Measurements from ENCODE around the gene DCAF4L1.

DCAF4L1 gene

DNA sequence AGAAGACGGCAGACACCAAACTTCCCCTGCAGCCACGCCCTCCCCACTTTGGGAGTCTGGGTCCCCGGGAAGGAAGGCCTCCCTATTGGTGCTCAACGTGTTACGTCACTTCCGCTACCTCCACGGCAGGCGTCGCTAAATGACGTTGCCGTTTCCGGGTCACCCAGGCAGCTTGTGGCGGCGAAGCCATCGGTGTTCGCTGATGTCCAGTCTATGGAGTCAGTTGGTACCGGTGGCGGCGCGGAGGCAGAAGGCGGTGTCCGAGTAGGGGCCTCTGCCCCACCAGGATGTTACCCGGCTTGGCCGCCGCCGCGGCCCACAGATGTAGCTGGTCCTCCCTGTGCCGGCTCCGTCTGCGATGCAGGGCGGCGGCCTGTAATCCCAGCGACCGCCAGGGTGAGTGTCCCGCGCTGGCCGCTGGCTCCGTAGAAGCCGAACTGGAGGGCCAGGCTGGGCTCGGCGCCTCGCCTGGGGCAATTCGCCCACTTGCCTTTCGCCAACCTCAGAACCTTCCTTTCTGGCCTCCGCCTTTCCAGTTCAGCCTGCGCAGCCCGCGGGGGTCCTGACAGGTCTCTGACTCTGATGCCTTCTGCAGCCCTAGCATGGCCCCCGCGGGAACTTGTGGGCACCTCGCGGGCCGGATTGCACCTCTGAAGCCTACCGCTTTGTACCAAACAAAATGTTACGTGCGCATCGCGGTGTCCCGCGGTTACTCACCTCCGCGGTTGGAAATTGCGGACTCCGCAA, 9.0 kb downstream of the DCAF4L1 start, which contains the start of gene SLC30A9:
SLC30A9 (plus strand) TSS at position 166 of the 747 bp plus-strand sequence; CDS start at position 288, 122 bp downstream.
- no peaks in the 10 kb centered on the region for H3K9me3 ChIP-seq (ENCODE audit: control insufficient read depth, insufficient read depth, low read length)
- peak within 1 kb of the TSS; percentile 94 for H3K4me3 ChIP-seq (ENCODE audit: low read depth, low read length)
- peak within 1 kb of the TSS; percentile 78 for H3K27ac ChIP-seq (ENCODE audit: low read depth, low read length)

DNA sequence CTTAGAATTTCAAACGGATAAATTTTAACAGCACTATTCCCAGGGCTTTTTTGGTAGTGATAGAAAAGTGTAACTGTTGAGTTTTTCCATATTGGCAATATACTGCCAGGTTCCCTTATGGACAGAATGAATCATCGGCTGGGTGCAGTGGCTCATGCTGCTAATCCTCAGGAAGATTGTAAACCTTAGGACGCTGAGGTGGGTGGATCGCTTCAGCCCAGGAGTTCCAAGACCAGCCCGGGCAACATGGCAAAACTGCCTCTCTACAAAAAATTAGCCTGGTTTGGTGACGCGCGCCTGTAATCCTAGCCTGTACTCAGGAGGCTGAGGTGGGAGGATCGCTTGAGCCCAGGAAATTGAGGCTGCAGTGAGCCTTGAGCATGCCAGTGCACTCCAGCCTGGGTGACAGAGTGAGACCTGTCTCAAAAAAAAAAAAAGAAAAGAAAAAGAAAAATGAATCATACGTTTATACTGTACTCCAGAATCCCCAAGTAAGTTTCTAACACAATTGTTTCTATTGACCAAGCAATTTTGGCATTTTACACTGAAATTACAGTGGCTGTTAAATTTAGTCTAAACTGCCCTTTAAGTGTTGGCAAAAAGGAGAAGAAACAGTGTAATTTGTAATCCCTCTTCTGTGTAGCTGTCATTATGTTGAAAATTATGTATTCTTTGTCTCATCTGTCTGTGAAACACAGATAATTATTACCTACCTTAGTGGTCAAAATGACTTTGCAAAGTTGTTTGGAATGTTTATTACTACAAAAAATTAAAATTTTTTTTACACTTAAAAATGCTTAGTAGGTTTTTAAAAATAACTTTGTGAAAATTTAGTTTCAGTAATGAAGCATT, 10.6 kb downstream of the DCAF4L1 start:
- Histone ChIP-seq H3K9ac (ENCODE audit: low read depth, low read length) (no peak overlapping the region), H3K9me3 (ENCODE audit: control insufficient read depth, insufficient read depth, low read length) (no peaks in the 10 kb centered on the region), H3K36me3 (ENCODE audit: control insufficient read depth, insufficient read depth, low read length) (no peaks in the 10 kb centered on the region), H3K4me3 (ENCODE audit: low read depth, low read length) (peak overlapping the region; percentile 94), H3K4me1 (ENCODE audit: control insufficient read depth, insufficient read depth, low read length) (peaks cover 9% of the 10 kb centered on the region), H3K27me3 (ENCODE audit: control insufficient read depth, insufficient read depth, low read length) (no peaks in the 10 kb centered on the region), H3K27ac (ENCODE audit: low read depth, low read length) (no peak overlapping the region)

More for the DNA sequence above, 9.0 kb downstream of the DCAF4L1 start, which contains the start of gene SLC30A9:
- H3K9ac ChIP-seq (ENCODE audit: low read depth, low read length) = peak within 1 kb of the TSS; percentile 87
- H3K36me3 ChIP-seq (ENCODE audit: control insufficient read depth, insufficient read depth, low read length) = no peaks in the 10 kb centered on the region
- no peaks in the 10 kb centered on the region for H3K27me3 ChIP-seq (ENCODE audit: control insufficient read depth, insufficient read depth, low read length)
- H3K4me1 ChIP-seq (ENCODE audit: control insufficient read depth, insufficient read depth, low read length) = peaks cover 19% of the 10 kb centered on the region

DNA sequence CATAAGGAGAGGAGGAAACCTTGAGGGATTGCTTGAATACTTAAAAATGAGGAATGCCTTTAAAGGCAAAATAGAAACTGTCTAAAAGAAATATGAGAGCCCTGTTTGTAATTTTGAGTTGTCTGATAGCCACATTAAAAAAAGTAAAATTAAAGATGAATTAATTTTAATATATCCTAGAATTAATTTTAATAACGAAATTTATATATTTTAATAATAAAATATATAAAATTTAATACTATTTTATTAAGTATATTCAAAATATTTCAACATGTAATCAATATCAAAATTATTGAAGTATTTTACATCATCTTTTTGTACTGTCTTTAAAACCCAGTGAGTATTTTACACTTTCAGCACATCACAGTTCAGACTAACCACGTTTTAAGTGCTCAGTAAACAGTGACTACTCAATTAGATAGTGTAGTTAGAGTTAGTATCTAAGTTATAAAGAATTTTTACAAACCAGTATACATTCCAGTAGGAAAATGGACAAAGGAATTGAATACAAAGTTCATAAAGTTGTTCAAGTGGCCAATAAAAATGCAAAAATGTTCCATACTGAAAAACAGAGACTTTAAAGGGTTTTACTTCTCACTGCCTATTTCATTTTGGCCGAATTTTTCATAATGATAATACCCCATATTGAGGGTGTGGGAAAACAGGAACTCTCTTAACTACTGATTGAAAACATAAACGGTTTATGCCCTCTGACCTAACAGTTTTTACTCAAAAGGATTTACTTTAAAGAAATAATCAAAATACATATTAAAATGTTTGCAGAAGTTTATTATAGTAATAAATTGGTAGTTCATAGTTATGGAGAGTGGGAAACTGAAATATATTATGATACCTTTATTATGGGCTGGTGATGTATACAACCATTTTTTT, 11.7 kb downstream of the DCAF4L1 start:
- no peak overlapping the region for H3K9ac ChIP-seq (ENCODE audit: low read depth, low read length)
- no peaks in the 10 kb centered on the region for H3K36me3 ChIP-seq (ENCODE audit: control insufficient read depth, insufficient read depth, low read length)
- no peaks in the 10 kb centered on the region for H3K9me3 ChIP-seq (ENCODE audit: control insufficient read depth, insufficient read depth, low read length)
- peaks cover 9% of the 10 kb centered on the region for H3K4me1 ChIP-seq (ENCODE audit: control insufficient read depth, insufficient read depth, low read length)
- 0 out of 2 replicates have a peak overlapping the region, but pooled peaks have one; percentile 25 for H3K4me3 ChIP-seq (ENCODE audit: low read depth, low read length)
- no peaks in the 10 kb centered on the region for H3K27me3 ChIP-seq (ENCODE audit: control insufficient read depth, insufficient read depth, low read length)
- H3K27ac ChIP-seq (ENCODE audit: low read depth, low read length) = no peak overlapping the region

DNA sequence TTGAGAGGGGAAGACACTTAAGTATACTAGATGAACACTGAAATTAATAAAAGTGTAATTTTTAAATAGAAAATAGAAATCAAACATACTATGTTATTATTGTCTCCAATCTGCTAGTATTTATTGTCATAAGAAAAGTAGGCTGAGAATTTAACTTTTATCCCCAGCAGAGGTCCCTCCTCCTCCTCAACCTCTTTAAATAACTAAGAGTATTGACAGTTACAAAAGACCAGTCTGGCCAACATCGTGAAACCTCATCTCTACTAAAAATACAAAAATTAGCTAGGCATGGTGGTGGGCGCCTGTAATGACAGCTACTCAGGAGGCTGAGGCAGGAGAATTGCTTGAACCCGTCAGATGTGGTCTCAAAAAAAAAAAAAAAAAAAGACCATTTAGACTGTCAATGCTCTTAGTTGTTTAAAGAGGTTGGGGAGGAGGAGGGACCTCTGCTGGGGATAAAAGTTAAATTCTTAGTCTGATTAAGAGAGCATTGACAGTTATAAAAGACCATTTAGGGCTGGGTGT, 13.0 kb downstream of the DCAF4L1 start:
- Histone ChIP-seq H3K27ac (ENCODE audit: low read depth, low read length) (no peak overlapping the region), H3K9ac (ENCODE audit: low read depth, low read length) (no peak overlapping the region)

DNA sequence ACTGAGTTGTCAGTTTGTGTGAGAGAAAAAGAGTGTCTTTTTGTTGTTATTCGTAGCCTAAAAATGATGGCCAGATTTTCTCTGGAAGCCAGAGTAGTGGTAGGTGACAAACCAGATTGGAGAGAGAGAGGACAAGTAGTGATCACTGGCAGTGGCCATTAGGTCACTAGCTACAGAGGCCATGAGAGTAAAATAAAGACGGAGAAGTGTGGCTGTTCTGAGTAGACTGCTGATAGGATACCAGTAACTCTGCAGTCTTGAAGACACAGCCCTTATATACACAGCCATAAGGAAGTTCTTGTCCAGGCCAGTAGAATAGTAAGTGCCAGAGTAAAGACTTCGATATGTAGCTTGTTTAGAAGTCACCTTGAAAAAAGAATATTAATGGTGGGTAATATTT, 16.5 kb downstream of the DCAF4L1 start:
- no peaks in the 10 kb centered on the region for H3K9me3 ChIP-seq (ENCODE audit: control insufficient read depth, insufficient read depth, low read length)
- H3K36me3 ChIP-seq (ENCODE audit: control insufficient read depth, insufficient read depth, low read length) = peaks cover 17% of the 10 kb centered on the region

More for the DNA sequence above, 13.0 kb downstream of the DCAF4L1 start:
- no peaks in the 10 kb centered on the region for H3K27me3 ChIP-seq (ENCODE audit: control insufficient read depth, insufficient read depth, low read length)
- H3K36me3 ChIP-seq (ENCODE audit: control insufficient read depth, insufficient read depth, low read length) = peaks cover 7% of the 10 kb centered on the region; the same call in 1 of the 2 replicates
- H3K4me1 ChIP-seq (ENCODE audit: control insufficient read depth, insufficient read depth, low read length) = peaks cover 4% of the 10 kb centered on the region
- no peaks in the 10 kb centered on the region for H3K9me3 ChIP-seq (ENCODE audit: control insufficient read depth, insufficient read depth, low read length)
- H3K4me3 ChIP-seq (ENCODE audit: low read depth, low read length) = no peak overlapping the region

DNA sequence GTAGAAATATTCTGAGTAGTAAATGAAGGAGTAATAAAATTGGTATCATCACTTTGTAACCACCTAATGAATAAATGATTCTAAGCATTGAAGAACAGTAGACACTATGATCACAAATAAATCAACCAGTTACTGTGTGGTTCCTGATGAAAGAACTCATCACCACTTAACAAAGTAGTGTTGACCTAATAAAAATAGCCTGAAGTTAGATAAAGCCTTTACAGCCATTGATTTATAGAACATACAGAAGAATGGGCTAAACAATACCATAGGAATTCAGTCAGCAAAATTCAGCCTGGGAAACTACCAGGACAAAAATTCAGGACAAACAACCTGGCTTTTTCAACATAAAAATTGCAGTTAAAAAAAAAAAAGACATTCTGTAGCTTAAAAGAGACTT, 17.8 kb downstream of the DCAF4L1 start:
- Histone ChIP-seq H3K27ac (ENCODE audit: low read depth, low read length) (no peak overlapping the region), H3K36me3 (ENCODE audit: control insufficient read depth, insufficient read depth, low read length) (peaks cover 30% of the 10 kb centered on the region), H3K9ac (ENCODE audit: low read depth, low read length) (no peak overlapping the region), H3K27me3 (ENCODE audit: control insufficient read depth, insufficient read depth, low read length) (no peaks in the 10 kb centered on the region), H3K4me3 (ENCODE audit: low read depth, low read length) (no peak overlapping the region), H3K4me1 (ENCODE audit: control insufficient read depth, insufficient read depth, low read length) (no peaks in the 10 kb centered on the region), H3K9me3 (ENCODE audit: control insufficient read depth, insufficient read depth, low read length) (no peaks in the 10 kb centered on the region)

More for the DNA sequence above, 16.5 kb downstream of the DCAF4L1 start:
- Histone ChIP-seq H3K9ac (ENCODE audit: low read depth, low read length) (no peak overlapping the region), H3K27ac (ENCODE audit: low read depth, low read length) (no peak overlapping the region), H3K27me3 (ENCODE audit: control insufficient read depth, insufficient read depth, low read length) (no peaks in the 10 kb centered on the region), H3K4me3 (ENCODE audit: low read depth, low read length) (no peak overlapping the region), H3K4me1 (ENCODE audit: control insufficient read depth, insufficient read depth, low read length) (no peaks in the 10 kb centered on the region)

DNA sequence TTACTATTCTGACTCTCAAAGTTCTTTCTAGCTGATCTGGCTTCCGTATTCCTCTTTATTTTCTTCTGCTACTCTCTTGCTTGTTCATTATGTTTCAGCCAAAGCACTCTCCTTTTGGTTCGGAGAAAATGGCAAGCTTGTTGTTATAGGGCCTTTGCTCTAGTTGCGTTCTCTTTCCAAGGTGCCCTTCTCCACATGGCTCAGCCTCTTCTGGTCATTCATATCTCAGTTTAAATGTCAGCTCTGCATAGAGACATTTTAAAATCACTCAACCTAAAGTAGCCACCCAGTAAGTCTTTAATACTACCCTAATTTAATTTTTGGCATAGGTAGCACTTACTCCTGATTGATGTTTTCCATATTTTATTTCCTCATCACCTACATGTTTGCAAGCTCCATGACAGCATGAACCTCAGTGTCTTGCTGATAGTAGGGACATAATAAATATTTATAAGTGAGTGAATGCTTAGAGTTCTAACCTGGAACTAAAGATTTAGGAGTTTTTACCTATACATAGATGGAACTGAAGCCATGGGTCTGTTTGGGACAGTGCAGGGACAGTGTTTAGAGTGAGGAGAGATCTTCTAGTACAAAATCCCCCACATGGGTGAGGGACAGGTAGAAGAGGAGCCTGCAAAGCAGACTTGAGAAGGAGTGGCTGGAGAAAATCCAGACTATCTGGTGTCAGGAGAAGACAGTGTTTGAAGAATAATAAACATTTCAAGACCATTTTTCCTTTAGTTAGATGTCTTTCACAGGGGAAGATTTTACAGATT, 26.6 kb downstream of the DCAF4L1 start:
- no peaks in the 10 kb centered on the region for H3K4me1 ChIP-seq (ENCODE audit: control insufficient read depth, insufficient read depth, low read length)
- H3K9ac ChIP-seq (ENCODE audit: low read depth, low read length) = no peak overlapping the region
- no peak overlapping the region for H3K4me3 ChIP-seq (ENCODE audit: low read depth, low read length)
- H3K36me3 ChIP-seq (ENCODE audit: control insufficient read depth, insufficient read depth, low read length) = peaks cover 44% of the 10 kb centered on the region
- no peak overlapping the region for H3K27ac ChIP-seq (ENCODE audit: low read depth, low read length)
- H3K9me3 ChIP-seq (ENCODE audit: control insufficient read depth, insufficient read depth, low read length) = no peaks in the 10 kb centered on the region
- no peaks in the 10 kb centered on the region for H3K27me3 ChIP-seq (ENCODE audit: control insufficient read depth, insufficient read depth, low read length)

DNA sequence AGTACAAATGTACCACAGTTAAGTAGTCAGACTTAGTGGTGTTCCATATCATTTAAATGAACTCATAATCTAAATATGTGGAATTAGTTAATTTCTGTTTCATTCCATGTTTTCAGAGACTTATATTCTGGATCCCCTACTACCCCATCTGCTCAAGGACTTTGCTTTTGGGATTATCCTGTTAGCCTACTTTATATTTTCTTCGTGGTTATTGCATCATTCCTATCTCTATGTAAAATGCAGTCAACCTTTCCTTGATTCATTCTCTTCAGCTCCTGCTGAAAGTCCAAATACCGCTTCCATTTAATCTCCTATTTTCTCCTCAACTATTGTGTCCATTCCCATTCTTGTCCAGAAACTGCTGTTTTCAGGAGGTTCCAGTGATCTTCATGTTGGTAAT, 33.9 kb downstream of the DCAF4L1 start:
- no peaks in the 10 kb centered on the region for H3K4me1 ChIP-seq (ENCODE audit: control insufficient read depth, insufficient read depth, low read length)
- H3K36me3 ChIP-seq (ENCODE audit: control insufficient read depth, insufficient read depth, low read length) = peaks cover 15% of the 10 kb centered on the region
- no peaks in the 10 kb centered on the region for H3K27me3 ChIP-seq (ENCODE audit: control insufficient read depth, insufficient read depth, low read length)
- H3K9me3 ChIP-seq (ENCODE audit: control insufficient read depth, insufficient read depth, low read length) = no peaks in the 10 kb centered on the region
- no peak overlapping the region for H3K9ac ChIP-seq (ENCODE audit: low read depth, low read length)
- H3K27ac ChIP-seq (ENCODE audit: low read depth, low read length) = no peak overlapping the region
- H3K4me3 ChIP-seq (ENCODE audit: low read depth, low read length) = no peak overlapping the region

DNA sequence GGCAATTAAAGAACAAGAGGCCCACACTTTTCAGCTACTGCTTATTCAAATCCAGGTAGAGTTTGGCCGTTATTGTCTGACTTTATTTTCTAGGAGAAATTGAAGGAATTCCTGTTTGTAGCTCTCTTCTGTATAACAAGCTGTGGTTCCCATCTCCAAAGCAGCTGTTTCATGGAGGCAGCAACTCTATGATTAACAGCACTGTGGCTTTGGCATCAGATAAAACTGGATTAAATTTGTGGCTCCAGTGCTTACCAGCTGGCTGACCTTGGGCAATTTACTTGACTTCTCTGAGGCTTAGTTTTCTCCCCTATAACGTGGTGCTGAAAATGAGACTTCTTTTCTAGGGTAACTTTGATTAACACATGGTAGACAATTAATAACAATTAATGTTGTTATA, 36.9 kb downstream of the DCAF4L1 start:
- peaks cover 37% of the 10 kb centered on the region for H3K36me3 ChIP-seq (ENCODE audit: control insufficient read depth, insufficient read depth, low read length)
- H3K27ac ChIP-seq (ENCODE audit: low read depth, low read length) = no peak overlapping the region
- H3K9me3 ChIP-seq (ENCODE audit: control insufficient read depth, insufficient read depth, low read length) = no peaks in the 10 kb centered on the region
- no peak overlapping the region for H3K9ac ChIP-seq (ENCODE audit: low read depth, low read length)
- H3K4me1 ChIP-seq (ENCODE audit: control insufficient read depth, insufficient read depth, low read length) = no peaks in the 10 kb centered on the region
- H3K4me3 ChIP-seq (ENCODE audit: low read depth, low read length) = no peak overlapping the region
- H3K27me3 ChIP-seq (ENCODE audit: control insufficient read depth, insufficient read depth, low read length) = no peaks in the 10 kb centered on the region

Measured in HUES48 (cell line).